MCF 10A (cell line): ENCODE measurements around the gene C20orf204. TPM values are rescaled to one million over a fixed set of nuclear protein-coding genes. Genes with fewer than 3 reads are reported as not detected.

Experiments
- BruUV-seq: library from RNA; stranded (reverse); fragments of 400-500 nt; replicated peaks from 2 replicates; lab custom pipeline; 2021; lab: Mats Ljungman, UMichigan
- CTCF ChIA-PET: fragments of 300-600 bp; sonication (Branson Sonifier 250); formaldehyde crosslinking; extraction: SDS; loops from one replicate; lab custom pipeline; 2021; ENCODE audit warnings: antibody characterized with exemption, inconsistent platforms; lab: Yijun Ruan, JAX
- POLR2A ChIA-PET: fragments of 300-600, 350-650 bp; sonication (Branson Sonifier 250); formaldehyde crosslinking; extraction: SDS; loops from one replicate; lab custom pipeline; 2020; ENCODE audit warnings: antibody characterized with exemption, inconsistent platforms; lab: Yijun Ruan, JAX
- DNase-seq: peaks from one replicate; pipeline ENCODE4 v3.0.0-alpha.2; 2018; ENCODE audit not compliant: unreplicated experiment
- H3K27ac Mint-ChIP-seq: one replicate; pipeline ENCODE4 v1.8.0; 2022; ENCODE audit warnings: mild to moderate bottlenecking, low read depth, mixed read lengths; ENCODE audit not compliant: unreplicated experiment
- H3K27me3 Mint-ChIP-seq: one replicate; pipeline ENCODE4 v1.8.0; 2022; ENCODE audit warnings: mixed read lengths; ENCODE audit not compliant: insufficient read depth, unreplicated experiment
- H3K36me3 Mint-ChIP-seq: one replicate; pipeline ENCODE4 v1.8.0; 2022; ENCODE audit warnings: mild to moderate bottlenecking, moderate library complexity, mixed read lengths; ENCODE audit not compliant: insufficient read depth, unreplicated experiment
- H3K4me1 Mint-ChIP-seq: one replicate; pipeline ENCODE4 v1.8.0; 2022; ENCODE audit warnings: mixed read lengths; ENCODE audit not compliant: insufficient read depth, unreplicated experiment
- H3K4me3 Mint-ChIP-seq: one replicate; pipeline ENCODE4 v1.8.0; 2022; ENCODE audit warnings: mild to moderate bottlenecking, moderate library complexity, mixed read lengths; ENCODE audit not compliant: unreplicated experiment
- H3K9me3 Mint-ChIP-seq: one replicate; pipeline ENCODE4 v1.8.0; 2022; ENCODE audit warnings: mixed read lengths; ENCODE audit not compliant: unreplicated experiment
- intact Hi-C: fragments of 100-400 bp; cut with micrococcal nuclease; formaldehyde crosslinking; loops from 2 replicates; pipeline ENCODE4 v1.14.1; 2022
- total RNA-seq: library from RNA; stranded (reverse); gene quantifications from 2 replicates; pipeline ENCODE4 v1.2.3, GENCODE V29; 2022
- TF ChIP-seq, protein P1 (sequence below): fragments of 200-600 bp; IDR thresholded peaks from one replicate; pipeline ENCODE4 v1.8.0; 2022; ENCODE audit warnings: antibody characterized with exemption, mild to moderate bottlenecking; ENCODE audit not compliant: unreplicated experiment

C20orf204 gene
- total RNA-seq, 1 experiment from 2014 or later, result 1.1 TPM

- Mint-ChIP-seq H3K4me3 (no peak overlapping the region), H3K36me3 (no peaks in the 10 kb centered on the region), H3K27me3 (no peaks in the 10 kb centered on the region), H3K4me1 (peaks cover 10% of the 10 kb centered on the region), H3K27ac (no peak overlapping the region), H3K9me3 (no peaks in the 10 kb centered on the region)
- ChIA-PET CTCF (interaction anchor here (0.8 to 13.7 kb wide), 4 partner anchors 13 to 142 kb away, joined by 3 to 284 read pairs (median 5); partner anchors contain the start of gene C20orf204), POLR2A (interaction anchor here (0.6 to 3.5 kb wide), 6 partner anchors 8 to 26 kb away, joined by 3 to 16 read pairs (median 4); partner anchors contain the start of genes RGS19 and TCEA2)
- no TSS peak for BruUV-seq
- intact Hi-C loops, result no loop called here
- TF ChIP-seq, protein P1, sequence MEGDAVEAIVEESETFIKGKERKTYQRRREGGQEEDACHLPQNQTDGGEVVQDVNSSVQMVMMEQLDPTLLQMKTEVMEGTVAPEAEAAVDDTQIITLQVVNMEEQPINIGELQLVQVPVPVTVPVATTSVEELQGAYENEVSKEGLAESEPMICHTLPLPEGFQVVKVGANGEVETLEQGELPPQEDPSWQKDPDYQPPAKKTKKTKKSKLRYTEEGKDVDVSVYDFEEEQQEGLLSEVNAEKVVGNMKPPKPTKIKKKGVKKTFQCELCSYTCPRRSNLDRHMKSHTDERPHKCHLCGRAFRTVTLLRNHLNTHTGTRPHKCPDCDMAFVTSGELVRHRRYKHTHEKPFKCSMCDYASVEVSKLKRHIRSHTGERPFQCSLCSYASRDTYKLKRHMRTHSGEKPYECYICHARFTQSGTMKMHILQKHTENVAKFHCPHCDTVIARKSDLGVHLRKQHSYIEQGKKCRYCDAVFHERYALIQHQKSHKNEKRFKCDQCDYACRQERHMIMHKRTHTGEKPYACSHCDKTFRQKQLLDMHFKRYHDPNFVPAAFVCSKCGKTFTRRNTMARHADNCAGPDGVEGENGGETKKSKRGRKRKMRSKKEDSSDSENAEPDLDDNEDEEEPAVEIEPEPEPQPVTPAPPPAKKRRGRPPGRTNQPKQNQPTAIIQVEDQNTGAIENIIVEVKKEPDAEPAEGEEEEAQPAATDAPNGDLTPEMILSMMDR, result no peak
- no peak for DNase-seq
Observed at GRCh38 chr20:64052987-64053840, 17.2 kb downstream of the C20orf204 start.

- no peaks in the 10 kb centered on the region for H3K27me3 Mint-ChIP-seq
- no peak overlapping the region for H3K27ac Mint-ChIP-seq
- H3K4me3 Mint-ChIP-seq, result no peak overlapping the region
- no peaks in the 10 kb centered on the region for H3K36me3 Mint-ChIP-seq
- intact Hi-C loops, result no loop called here
- ChIA-PET POLR2A (interaction anchor here (0.6 to 3.5 kb wide), 6 partner anchors 8 to 27 kb away, joined by 3 to 16 read pairs (median 4); partner anchors contain the start of gene TCEA2), CTCF (interaction anchor here (0.7 to 13.7 kb wide), 5 partner anchors 13 to 94 kb away, joined by 3 to 284 read pairs (median 4); partner anchors contain the start of gene C20orf204)
- TF ChIP-seq, protein P1, result no peak
- H3K9me3 Mint-ChIP-seq, result no peaks in the 10 kb centered on the region
- BruUV-seq, result no TSS peak
- peak; percentile 33 for DNase-seq
- peaks cover 13% of the 10 kb centered on the region for H3K4me1 Mint-ChIP-seq
Observed at GRCh38 chr20:64053841-64054661, 18.1 kb downstream of the C20orf204 start.

DNA sequence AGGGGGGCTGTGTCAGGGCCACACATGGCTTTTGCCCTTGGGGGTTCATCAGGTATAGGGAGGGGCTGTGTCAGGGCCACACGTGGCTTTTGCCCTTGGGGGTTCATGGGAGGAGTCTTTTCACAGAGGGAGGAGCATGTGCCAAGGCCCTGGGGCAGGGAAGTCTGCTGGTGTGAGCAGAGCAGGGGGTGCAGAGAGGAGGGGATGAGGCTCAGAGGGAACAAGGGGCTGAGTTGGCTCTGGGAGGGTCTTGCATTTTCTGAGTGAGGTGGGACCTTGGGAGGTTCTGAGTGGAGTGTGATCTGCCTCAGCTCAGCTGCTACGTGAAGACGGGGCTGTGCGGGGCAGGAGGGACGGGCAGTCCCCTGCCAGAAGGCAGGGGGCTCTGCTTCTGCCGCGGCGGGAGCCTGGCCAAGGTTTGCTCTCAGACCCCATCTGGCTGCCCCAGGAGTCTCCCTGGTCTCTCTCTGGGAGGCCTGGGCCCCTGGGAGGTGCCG is 19.5 kb downstream of the C20orf204 start:
- no TSS peak for BruUV-seq
- Mint-ChIP-seq H3K4me1 (peaks cover 13% of the 10 kb centered on the region), H3K4me3 (no peak overlapping the region), H3K9me3 (no peaks in the 10 kb centered on the region), H3K36me3 (no peaks in the 10 kb centered on the region), H3K27ac (no peak overlapping the region), H3K27me3 (no peaks in the 10 kb centered on the region)
- TF ChIP-seq, protein P1, result no peak
- no peak for DNase-seq
- ChIA-PET CTCF (interaction anchor here (0.9 to 13.7 kb wide), 2 partner anchors 15 to 315 kb away, joined by 5 to 284 read pairs; partner anchors contain the start of gene C20orf204), POLR2A (interaction anchor here (0.6 to 3.0 kb wide), 4 partner anchors 10 to 742 kb away, joined by 3 to 15 read pairs (median 4); no protein-coding TSS in a partner anchor)
- intact Hi-C loops, result no loop called here
